H1 (cell line): ENCODE data around the gene MRI1. TPM values are rescaled to one million over a fixed set of nuclear protein-coding genes. Genes with fewer than 3 reads are reported as not detected.

Experiments used
- CHD2 ChIP-seq: IDR thresholded peaks from 2 replicates; pipeline ENCODE4 v1.6.1; 2012; ENCODE audit warnings: low read length, improper control_type of control experiment
- CHD7 ChIP-seq: fragments of 300-600 bp; sonication (generic); IDR thresholded peaks from 2 replicates; pipeline ENCODE4 v1.7.1; 2012; ENCODE audit warnings: low read length, moderate library complexity, mild to moderate bottlenecking, inconsistent platforms; ENCODE audit not compliant: insufficient replicate concordance
- CTBP2 ChIP-seq: IDR thresholded peaks from 2 replicates; pipeline ENCODE4 v1.7.0; 2011; ENCODE audit warnings: borderline replicate concordance, mild to moderate bottlenecking, moderate library complexity, mixed read lengths, low read length; ENCODE audit not compliant: insufficient read depth, insufficient read length
- HDAC2 ChIP-seq, 2 experiments: fragments of 300-600 bp in 1 of 2; sonication (generic) in 1 of 2; IDR thresholded peaks; 2 replicates each; pipeline ENCODE4 v1.6.1; 2011 to 2012; ENCODE audit warnings: low read depth in 2 of 2, low read length in 2 of 2, mild to moderate bottlenecking in 2 of 2, moderate library complexity in 2 of 2, borderline replicate concordance in 1 of 2, inconsistent platforms in 1 of 2
- MAX ChIP-seq: IDR thresholded peaks from 2 replicates; pipeline ENCODE4 v1.6.1; 2012; ENCODE audit warnings: inconsistent platforms
- RAD21 ChIP-seq, 2 experiments: IDR thresholded peaks in 1 of 2; conservative IDR thresholded peaks in 1 of 2; 2 replicates each; pipeline ENCODE4 v1.6.1; 2011; ENCODE audit warnings: low read depth in 2 of 2, low read length in 2 of 2, improper control_type of control experiment in 1 of 2, inconsistent platforms in 1 of 2, mild to moderate bottlenecking in 1 of 2, moderate library complexity in 1 of 2
- SP2 ChIP-seq: IDR thresholded peaks from 2 replicates; pipeline ENCODE4 v1.6.1; 2012; ENCODE audit warnings: mild to moderate bottlenecking, low read length, inconsistent platforms
- SRF ChIP-seq: IDR thresholded peaks from 2 replicates; pipeline ENCODE4 v1.6.1; 2011; ENCODE audit warnings: mild to moderate bottlenecking, low read depth, low read length, moderate library complexity
- TCF12 ChIP-seq: IDR thresholded peaks from 2 replicates; pipeline ENCODE4 v1.6.1; 2011; ENCODE audit warnings: low read depth, mild to moderate bottlenecking, low read length
- polyA plus RNA-seq, 7 experiments: library from polyadenylated mRNA; depleted of rRNA in 3 of 7; stranded (reverse) in 5 of 7; unstranded in 2 of 7; fragments of >200 nt in 5 of 7; fragments of 200-250 nt in 2 of 7; gene quantifications; 1 replicate in 5 of 7; 2 replicates in 1 of 7; 4 replicates in 1 of 7; pipeline versions ENCODE4 v1.2.1 to v1.2.3, GENCODE V29; 2011 to 2013; ENCODE audit warnings: missing spikeins in 2 of 7, mixed read lengths in 2 of 7
- total RNA-seq: library from RNA; stranded (reverse); fragmentation: NEBNext Ultra II Directional; extraction: Animal tissue kit (Norgen Biotek cat#: 25700); gene quantifications from 2 replicates; pipeline ENCODE4 v1.2.1, GENCODE V29; 2021

The MRI1 gene
- total and polyA plus RNA-seq, 2 of the 8 experiments (the other 6 are each of a cell fraction or from before 2014, with no cell fraction given) = 24.5 to 29.5 TPM

GRCh38 chr19:13784731-13785452 lies 20.6 kb downstream of the MRI1 start (continued):
- TF ChIP-seq HDAC2 (IDR thresholded peaks at IDR 0.05; ENCODE audit: borderline replicate concordance in 1 of 2, low read depth in 2 of 2, low read length in 2 of 2) = 0 out of 4 replicates have a peak, but pooled peaks of 1 of the 2 experiments have one; percentile 39
- peak; percentile 74 for TF ChIP-seq CTBP2
- no peak for TF ChIP-seq TCF12
- no peak for TF ChIP-seq SP2
- peak; percentile 38; the same call in 1 of the 2 replicates for TF ChIP-seq CHD2
- TF ChIP-seq CHD7 = no peak
- peak; percentile 78 to 82 for TF ChIP-seq RAD21 (IDR thresholded peaks at IDR 0.05 in 1 of 2, conservative IDR thresholded peaks at IDR 0.05 in 1 of 2; ENCODE audit: low read depth in 2 of 2, low read length in 2 of 2)
- TF ChIP-seq SRF = no peak
- TF ChIP-seq MAX = 0 out of 2 replicates have a peak, but pooled peaks have one; percentile 16
